Naive thymus-derived CD8-positive, alpha-beta T cell (primary cell): Measurements from ENCODE around the gene RAC3. TPM values are rescaled to one million over a fixed set of nuclear protein-coding genes. Genes with fewer than 3 reads are reported as not detected.

Experiments used
- ATAC-seq, 2 donors: fragments of 150-1000 bp; cut with Tn5 transposase in 1 of 2; sonication (Bioruptor Pico), chemical (Tn5 transposase) in 1 of 2; 1 replicate in 1 of 2; 2 replicates in 1 of 2; pipeline ENCODE4 v1.10.0; 2021; ENCODE audit warnings: mild to moderate bottlenecking in 2 of 2, moderate library complexity in 2 of 2
- POLR2A ChIA-PET: fragments of 350-600 bp; sonication (Branson Sonifier 250); formaldehyde crosslinking; loops from one replicate; lab custom pipeline; 2021; ENCODE audit warnings: antibody characterized with exemption; lab: Charles Lee
- DNase-seq, 10 donors: peaks; one replicate each; pipeline versions ENCODE4 v3.0.0 to v3.0.0-alpha.2; 2020 to 2022
- H3K27ac Mint-ChIP-seq, 10 donors: one replicate each; pipeline ENCODE4 v1.8.0; 2020 to 2022; ENCODE audit warnings: mild to moderate bottlenecking in 10 of 10, mixed read lengths in 10 of 10, moderate library complexity in 4 of 10, inconsistent platforms in 1 of 10
- H3K27me3 Mint-ChIP-seq, 5 donors: one replicate each; pipeline ENCODE4 v1.8.0; 2021 to 2022; ENCODE audit warnings: mixed read lengths in 5 of 5
- H3K36me3 Mint-ChIP-seq, 3 donors: one replicate each; pipeline ENCODE4 v1.8.0; 2020 to 2022; ENCODE audit warnings: mixed read lengths in 3 of 3, mild to moderate bottlenecking in 2 of 3, inconsistent platforms in 1 of 3
- H3K4me1 Mint-ChIP-seq, 4 donors: one replicate each; pipeline ENCODE4 v1.8.0; 2021 to 2022; ENCODE audit warnings: mixed read lengths in 4 of 4
- H3K4me3 Mint-ChIP-seq, 10 donors: one replicate each; pipeline ENCODE4 v1.8.0; 2020 to 2022; ENCODE audit warnings: mild to moderate bottlenecking in 10 of 10, mixed read lengths in 10 of 10, moderate library complexity in 6 of 10, inconsistent platforms in 1 of 10
- H3K9me3 Mint-ChIP-seq, 9 donors: one replicate each; pipeline ENCODE4 v1.8.0; 2020 to 2022; ENCODE audit warnings: mixed read lengths in 9 of 9, mild to moderate bottlenecking in 3 of 9, inconsistent platforms in 1 of 9, moderate library complexity in 1 of 9
- polyA plus RNA-seq, 3 donors: library from polyadenylated mRNA; unstranded; fragments of 300-500 nt; fragmentation: Illumina TruSeq; gene quantifications; one replicate each; pipeline ENCODE4 v1.2.3, GENCODE V29; 2021
- total RNA-seq, 8 experiments: library from RNA in 2 of 8; stranded (reverse) in 2 of 8; gene quantifications; one replicate each; pipeline ENCODE4 v1.2.3 and lab custom pipeline; 2021 to 2026

The RAC3 gene
- total and polyA plus RNA-seq, 5 experiments from 2014 or later, result 1.4 to 1.5 TPM; not detected in 3

DNA sequence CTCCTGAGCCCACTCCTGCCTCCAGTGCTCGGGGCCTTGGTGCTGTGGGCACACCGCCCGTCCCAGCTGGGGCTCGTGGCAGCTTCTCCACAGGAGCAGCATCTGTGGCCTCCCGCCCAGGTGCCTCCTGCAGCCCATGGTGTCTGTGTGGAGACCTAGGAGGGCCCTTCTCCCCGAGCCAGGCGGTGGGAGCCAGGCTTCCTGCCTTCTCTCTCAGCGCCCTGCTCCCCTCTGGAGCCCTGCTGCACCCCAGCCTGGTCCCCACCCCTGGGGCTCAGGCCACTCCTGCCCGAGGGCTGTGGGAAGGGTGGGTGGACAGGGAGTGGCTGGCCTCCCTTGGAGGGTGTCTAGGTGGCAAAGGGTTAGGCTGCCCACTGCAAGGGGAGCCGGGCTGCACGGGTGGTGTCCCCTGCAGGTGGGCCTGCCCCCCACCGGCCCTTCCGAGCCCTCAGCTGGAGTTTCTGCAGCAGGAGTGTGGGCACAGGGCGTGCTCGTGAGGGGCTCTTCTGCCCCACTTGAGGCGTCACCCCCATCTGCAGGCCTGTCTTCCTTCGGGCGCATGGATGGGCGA lies 19.8 kb upstream of the RAC3 start:
- H3K27me3 Mint-ChIP-seq, result no peaks in the 10 kb centered on the region
- no peaks in the 10 kb centered on the region for H3K36me3 Mint-ChIP-seq
- H3K9me3 Mint-ChIP-seq, result no peaks in the 10 kb centered on the region
- ATAC-seq, result no peak
- no peak overlapping the region for H3K27ac Mint-ChIP-seq
- no peak overlapping the region for H3K4me3 Mint-ChIP-seq
- POLR2A ChIA-PET, result no interaction called here
- DNase-seq, result no peak
- H3K4me1 Mint-ChIP-seq, result no peaks in the 10 kb centered on the region

DNA sequence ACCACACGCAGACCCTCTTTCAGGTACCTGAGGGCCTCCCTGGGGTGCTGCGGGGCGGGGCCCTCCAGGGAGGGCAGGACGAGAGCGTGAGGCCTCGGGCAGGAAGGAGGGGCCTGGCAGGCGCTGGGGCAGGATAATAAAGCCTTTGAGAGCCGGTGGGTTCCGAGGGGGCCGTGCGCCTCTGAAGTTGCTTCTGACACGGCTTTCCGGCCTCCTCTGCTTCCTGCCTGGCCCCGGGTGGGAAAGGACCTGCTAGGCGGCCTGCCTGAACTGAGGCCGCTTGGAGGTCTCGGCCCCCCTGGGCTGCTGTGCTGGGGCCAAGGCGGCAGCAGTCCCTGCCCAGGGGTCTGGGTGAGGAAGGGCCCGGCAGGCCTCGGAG lies 19.2 kb upstream of the RAC3 start:
- H3K9me3 Mint-ChIP-seq, result no peaks in the 10 kb centered on the region
- H3K4me1 Mint-ChIP-seq, result no peaks in the 10 kb centered on the region
- H3K27me3 Mint-ChIP-seq, result no peaks in the 10 kb centered on the region
- no peaks in the 10 kb centered on the region for H3K36me3 Mint-ChIP-seq
- no peak overlapping the region for H3K27ac Mint-ChIP-seq
- no peak for DNase-seq
- POLR2A ChIA-PET, result no interaction called here
- no peak overlapping the region for H3K4me3 Mint-ChIP-seq
- no peak for ATAC-seq

DNA sequence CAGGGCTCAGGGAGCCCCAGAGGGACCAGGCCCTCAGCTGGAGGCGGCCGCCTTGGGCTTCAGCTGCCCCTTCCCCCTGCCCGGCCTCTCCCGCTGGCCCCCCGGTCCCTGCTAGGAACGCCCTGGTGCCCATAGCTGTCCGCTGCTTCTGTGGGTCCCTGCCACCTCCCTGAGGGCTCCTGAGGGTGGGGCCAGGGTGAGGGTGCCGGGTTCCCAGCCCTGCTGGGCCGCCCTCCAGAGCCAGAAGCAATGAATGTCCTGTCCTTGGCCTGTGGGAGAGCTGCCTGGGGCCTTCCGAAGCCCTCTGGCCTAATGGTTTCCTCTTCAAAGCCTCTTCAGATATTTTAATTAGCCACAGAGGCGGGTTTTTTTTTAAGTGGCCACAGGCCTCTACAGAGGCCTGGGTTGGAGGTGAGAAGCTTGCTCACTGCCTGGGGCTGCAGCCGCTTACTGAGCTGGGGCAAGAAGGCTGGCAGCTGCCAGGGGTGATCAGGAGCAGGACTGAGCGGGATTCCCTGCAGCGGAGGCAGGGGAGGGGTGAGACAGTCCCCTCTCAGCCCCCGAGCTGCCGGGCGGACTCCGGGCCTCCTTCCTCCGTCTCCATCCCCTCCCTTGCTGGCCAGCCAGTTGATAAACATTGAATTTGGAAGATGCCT lies 18.7 kb upstream of the RAC3 start:
- DNase-seq (no peak), ATAC-seq (no peak)
- no peaks in the 10 kb centered on the region for H3K4me1 Mint-ChIP-seq
- H3K27ac Mint-ChIP-seq, result no peak overlapping the region
- H3K4me3 Mint-ChIP-seq, result no peak overlapping the region
- POLR2A ChIA-PET, result no interaction called here
- H3K36me3 Mint-ChIP-seq, result no peaks in the 10 kb centered on the region
- H3K27me3 Mint-ChIP-seq, result no peaks in the 10 kb centered on the region
- no peaks in the 10 kb centered on the region for H3K9me3 Mint-ChIP-seq

DNA sequence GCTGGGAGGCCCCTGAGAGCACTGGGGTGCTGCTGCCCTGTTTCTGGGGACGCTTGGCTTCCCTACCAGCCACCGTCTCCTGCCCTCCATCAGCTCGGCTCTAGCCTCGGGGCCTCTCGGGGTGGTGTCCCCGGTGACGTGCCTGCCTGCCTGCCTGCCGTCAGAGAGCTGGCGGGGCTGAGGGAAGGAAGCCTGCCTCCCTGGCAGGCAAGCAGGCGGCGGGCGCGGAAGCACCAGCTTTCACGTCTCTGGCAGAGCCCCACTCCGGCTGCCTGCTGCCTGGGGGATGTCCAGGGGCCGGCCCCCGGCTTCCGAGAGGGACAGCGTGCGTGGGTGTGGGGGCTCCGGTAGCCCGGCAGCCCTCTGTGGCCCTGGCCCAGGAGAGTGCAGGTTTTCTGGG lies 18.1 kb upstream of the RAC3 start:
- H3K4me3 Mint-ChIP-seq, result no peak overlapping the region
- H3K4me1 Mint-ChIP-seq, result no peaks in the 10 kb centered on the region
- DNase-seq (no peak), ATAC-seq (no peak)
- no peaks in the 10 kb centered on the region for H3K9me3 Mint-ChIP-seq
- no peak overlapping the region for H3K27ac Mint-ChIP-seq
- POLR2A ChIA-PET, result no interaction called here
- H3K36me3 Mint-ChIP-seq, result no peaks in the 10 kb centered on the region
- no peaks in the 10 kb centered on the region for H3K27me3 Mint-ChIP-seq

DNA sequence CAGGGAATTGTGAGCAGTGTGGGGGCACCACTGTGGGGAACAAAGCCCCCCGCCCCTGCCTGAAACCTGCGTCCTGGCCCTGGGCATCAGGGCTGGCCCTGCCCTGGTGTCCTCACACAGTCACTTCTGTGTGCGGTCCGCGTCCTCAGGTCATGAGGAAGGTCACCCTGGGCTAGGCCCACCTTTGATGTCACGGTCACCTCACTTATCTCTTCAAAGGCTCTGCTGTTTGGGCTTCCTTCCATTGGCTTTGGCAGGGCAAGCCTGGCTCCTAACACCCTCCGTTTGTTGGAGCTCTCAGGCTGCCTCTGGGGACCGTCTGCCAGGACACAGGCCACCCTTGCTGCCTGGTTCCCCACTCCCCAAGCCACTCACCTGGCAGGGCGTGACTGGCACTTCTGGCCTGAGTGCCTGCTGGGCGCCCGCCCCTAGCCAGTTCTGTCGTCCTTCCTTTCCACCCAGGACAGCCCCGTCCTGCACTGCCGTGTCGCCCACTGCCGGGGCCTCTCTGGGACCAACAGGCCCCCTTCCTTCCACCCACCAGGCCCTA lies 17.6 kb upstream of the RAC3 start:
- no peaks in the 10 kb centered on the region for H3K9me3 Mint-ChIP-seq
- H3K4me1 Mint-ChIP-seq, result no peaks in the 10 kb centered on the region
- no peak overlapping the region for H3K27ac Mint-ChIP-seq
- POLR2A ChIA-PET, result no interaction called here
- peaks cover 0 to 4% (median 0%) of the 10 kb centered on the region in 3 donors for H3K36me3 Mint-ChIP-seq
- H3K27me3 Mint-ChIP-seq, result no peaks in the 10 kb centered on the region
- H3K4me3 Mint-ChIP-seq, result no peak overlapping the region
- DNase-seq (no peak), ATAC-seq (no peak)

DNA sequence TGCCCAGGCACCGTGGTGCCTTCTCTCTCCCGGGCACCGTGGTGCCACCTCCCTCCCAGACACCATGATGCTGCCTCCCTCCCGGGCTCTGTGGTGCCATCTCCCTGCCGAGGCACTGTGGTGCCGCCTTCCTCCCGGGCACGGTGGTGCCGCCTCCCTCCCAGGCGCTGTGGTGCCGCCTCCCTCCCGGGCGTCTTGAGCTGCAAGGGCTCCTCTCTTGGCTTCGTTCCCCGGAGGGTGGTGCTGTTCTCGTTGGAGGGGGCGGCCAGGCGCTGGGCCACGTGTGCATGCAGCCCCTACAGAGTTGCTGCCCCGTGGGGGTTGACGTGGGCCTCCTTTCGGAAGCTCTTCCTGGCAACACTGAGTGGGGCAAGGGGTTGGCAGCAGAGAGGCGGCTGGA lies 17.0 kb upstream of the RAC3 start:
- POLR2A ChIA-PET, result no interaction called here
- no peaks in the 10 kb centered on the region for H3K9me3 Mint-ChIP-seq

DNA sequence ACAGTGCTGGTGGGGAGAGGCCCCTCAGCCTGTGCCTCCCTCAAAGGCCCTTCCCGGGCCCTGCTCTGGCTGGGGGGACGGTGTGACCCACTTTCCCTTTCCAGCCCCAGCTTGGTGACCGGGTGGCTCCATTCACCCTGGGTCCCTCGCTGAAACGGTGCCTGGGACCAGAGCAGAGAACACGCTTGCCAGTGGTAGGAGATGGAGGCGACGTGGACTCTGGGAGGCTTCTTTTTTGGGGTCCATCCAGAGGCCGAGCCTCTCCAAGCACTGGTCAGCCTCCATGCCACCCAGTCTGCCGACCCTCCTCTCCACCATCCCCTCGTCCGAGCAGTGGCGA lies 16.5 kb upstream of the RAC3 start:
- DNase-seq (no peak), ATAC-seq (no peak)
- POLR2A ChIA-PET, result no interaction called here
- H3K27me3 Mint-ChIP-seq, result no peaks in the 10 kb centered on the region
- no peak overlapping the region for H3K4me3 Mint-ChIP-seq
- no peak overlapping the region for H3K27ac Mint-ChIP-seq
- peaks cover 0 to 1% (median under 1%) of the 10 kb centered on the region in 4 donors for H3K4me1 Mint-ChIP-seq
- H3K36me3 Mint-ChIP-seq, result peaks cover 0 to 4% (median 0%) of the 10 kb centered on the region in 3 donors
- no peaks in the 10 kb centered on the region for H3K9me3 Mint-ChIP-seq

More for the DNA sequence above, 17.0 kb upstream of the RAC3 start:
- Mint-ChIP-seq H3K27me3 (no peaks in the 10 kb centered on the region), H3K27ac (no peak overlapping the region), H3K4me3 (no peak overlapping the region), H3K36me3 (peaks cover 0 to 4% (median 0%) of the 10 kb centered on the region in 3 donors), H3K4me1 (no peaks in the 10 kb centered on the region)
- DNase-seq (no peak), ATAC-seq (no peak)

DNA sequence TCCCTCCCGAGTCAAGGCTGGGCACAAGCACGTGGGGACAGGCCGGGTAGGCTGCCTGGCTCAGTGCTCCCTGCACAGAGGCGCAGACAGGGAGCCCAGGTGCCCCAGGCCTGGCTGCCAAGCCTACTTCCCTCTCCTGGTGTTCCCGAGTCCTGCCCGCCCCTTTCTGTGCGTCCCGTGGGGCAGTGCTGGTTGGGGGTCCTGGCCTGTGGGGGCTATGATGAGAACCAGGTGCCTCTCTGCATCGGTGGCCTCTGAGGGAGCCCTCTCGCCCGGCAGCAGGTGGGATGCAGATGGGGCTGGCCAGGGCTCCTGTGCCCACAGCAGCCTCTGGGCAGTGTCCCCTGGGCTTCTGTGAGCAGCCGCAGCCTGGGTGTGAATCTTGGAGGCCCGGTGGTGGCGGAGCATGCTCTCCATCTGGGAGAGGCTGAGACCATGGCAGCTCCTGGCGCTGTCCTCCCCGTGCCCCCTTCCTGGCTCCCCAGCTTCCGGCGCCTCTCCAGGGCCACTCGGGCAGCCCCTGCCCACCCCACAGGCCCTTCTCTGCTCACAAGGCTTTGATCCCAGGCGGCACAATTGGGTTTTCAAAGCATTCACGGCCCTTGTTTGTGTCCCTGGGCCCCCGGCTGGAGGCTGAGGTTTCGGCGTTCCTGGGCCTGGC lies 16.0 kb upstream of the RAC3 start:
- peaks cover 0 to 4% (median 0%) of the 10 kb centered on the region in 3 donors for H3K36me3 Mint-ChIP-seq
- no peak overlapping the region for H3K27ac Mint-ChIP-seq
- peaks cover 0 to 6% (median under 1%) of the 10 kb centered on the region in 4 donors for H3K4me1 Mint-ChIP-seq
- DNase-seq, result no peak
- no peak overlapping the region for H3K4me3 Mint-ChIP-seq
- POLR2A ChIA-PET, result no interaction called here
- ATAC-seq, result no peak
- H3K27me3 Mint-ChIP-seq, result no peaks in the 10 kb centered on the region
- no peaks in the 10 kb centered on the region for H3K9me3 Mint-ChIP-seq

DNA sequence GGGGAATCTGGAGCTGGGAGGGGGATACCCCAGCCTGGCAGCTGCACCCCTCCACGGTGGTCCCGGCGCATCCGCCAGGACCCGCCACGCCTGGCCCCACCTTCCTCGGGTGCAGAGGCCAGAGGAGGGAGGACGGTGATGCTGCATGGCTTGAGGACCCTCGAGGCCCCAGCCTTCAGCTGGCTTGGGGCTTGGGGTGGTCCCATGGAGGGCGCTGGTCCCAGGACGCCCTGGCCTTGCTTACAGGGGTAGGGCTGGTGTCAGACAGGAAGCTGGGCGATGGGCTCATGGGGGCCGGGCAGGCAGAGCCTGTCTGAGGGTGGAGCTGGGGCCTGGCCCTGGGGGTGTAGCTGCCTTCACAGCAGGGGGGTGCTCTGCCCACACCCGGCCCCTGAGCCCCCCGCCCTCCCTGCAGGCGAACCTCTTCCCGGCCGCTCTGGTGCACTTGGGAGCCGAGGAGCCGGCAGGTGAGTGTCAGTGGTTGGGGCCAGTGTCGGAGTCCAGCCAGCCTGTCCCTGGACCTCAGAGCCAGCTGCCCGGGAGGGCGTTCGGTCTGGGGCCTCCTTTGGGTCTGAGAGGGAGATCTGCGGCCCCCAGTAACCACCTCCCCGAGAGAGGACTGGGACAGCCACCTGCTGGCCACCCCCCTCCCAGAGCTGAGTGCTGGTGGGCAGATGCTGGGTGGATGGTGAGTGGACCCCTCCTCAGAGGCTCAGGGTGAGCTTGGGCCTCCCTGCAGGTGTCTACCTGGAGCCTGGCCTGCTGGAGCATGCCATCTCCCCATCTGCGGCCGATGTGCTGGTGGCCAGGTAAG lies 15.2 kb upstream of the RAC3 start:
- Mint-ChIP-seq H3K27ac (no peak overlapping the region), H3K9me3 (no peaks in the 10 kb centered on the region), H3K4me1 (peaks cover 0 to 14% (median 7%) of the 10 kb centered on the region in 4 donors), H3K4me3 (no peak overlapping the region), H3K36me3 (peaks cover 0 to 4% (median 0%) of the 10 kb centered on the region in 3 donors), H3K27me3 (no peaks in the 10 kb centered on the region)
- no peak for DNase-seq
- POLR2A ChIA-PET, result no interaction called here
- no peak for ATAC-seq

DNA sequence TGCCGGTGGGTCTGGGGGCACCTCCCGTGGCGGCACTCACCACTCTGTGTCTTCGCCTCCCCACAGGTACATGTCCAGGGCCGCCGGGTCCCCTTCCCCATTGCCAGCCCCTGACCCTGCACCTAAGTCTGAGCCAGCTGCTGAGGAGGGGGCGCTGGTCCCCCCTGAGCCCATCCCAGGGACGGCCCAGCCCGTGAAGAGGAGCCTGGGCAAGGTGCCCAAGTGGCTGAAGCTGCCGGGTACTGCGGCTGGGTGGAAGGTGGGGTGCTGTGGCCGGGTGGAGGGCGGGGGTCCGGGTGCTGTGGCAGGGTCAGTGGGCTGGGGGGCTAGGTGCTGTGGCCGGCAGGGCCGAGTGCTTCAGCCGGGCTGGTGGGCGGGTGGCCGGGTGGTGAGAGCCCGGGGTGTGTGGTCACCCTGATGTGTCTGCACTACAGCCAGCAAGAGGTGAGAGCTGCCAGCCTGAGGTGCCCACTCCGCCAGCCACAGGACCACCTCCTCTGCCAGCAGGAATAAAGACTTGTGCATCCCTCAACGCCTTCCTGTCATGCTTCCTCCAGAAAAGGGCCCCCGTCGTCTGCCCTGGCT lies 14.5 kb upstream of the RAC3 start:
- POLR2A ChIA-PET, result interaction anchor here (2.2 kb wide), 1 partner anchor 56 kb away, joined by 5 read pairs; the partner anchor contains the start of gene NOTUM
- Mint-ChIP-seq H3K27ac (peak overlapping the region in 2 of 10 donors; percentile 22 to 49), H3K9me3 (no peaks in the 10 kb centered on the region), H3K4me1 (peaks cover 4 to 21% (median 14%) of the 10 kb centered on the region in 4 donors), H3K36me3 (peaks cover 0 to 4% (median 0%) of the 10 kb centered on the region in 3 donors), H3K27me3 (no peaks in the 10 kb centered on the region), H3K4me3 (no peak overlapping the region)
- DNase-seq (no peak), ATAC-seq (no peak)

DNA sequence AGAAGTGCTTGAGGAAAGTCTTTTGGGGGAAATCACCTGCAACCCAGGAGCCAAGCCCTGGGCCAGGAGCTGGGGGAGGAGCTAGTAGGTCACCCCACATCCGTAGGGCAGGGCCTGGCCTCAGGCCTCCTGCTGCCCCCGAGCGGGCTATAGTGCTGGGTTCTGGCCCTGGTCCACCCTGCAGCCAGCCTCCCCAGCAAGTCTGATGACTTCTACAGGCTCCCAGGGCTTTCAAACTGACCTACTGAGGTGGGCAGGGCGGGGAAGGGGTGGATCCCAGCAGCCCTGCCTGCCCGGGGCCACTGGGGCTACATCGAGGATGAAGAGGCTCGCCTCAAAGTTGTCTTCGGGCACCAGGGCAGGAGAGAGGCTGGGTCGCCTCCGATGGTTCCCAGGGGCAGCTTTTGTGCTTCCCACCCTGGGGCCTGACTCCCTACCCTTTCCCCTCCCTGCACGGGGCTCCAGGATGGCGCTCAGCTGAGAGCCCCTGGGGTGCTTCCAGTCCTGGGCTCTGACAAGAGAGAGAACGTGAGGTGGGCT lies 13.8 kb upstream of the RAC3 start:
- H3K27ac Mint-ChIP-seq, result no peak overlapping the region
- H3K4me1 Mint-ChIP-seq, result peaks cover 5 to 22% (median 16%) of the 10 kb centered on the region in 4 donors
- DNase-seq (no peak), ATAC-seq (no peak)
- POLR2A ChIA-PET, result interaction anchor here (2.2 kb wide), 1 partner anchor 57 kb away, joined by 5 read pairs; the partner anchor contains the start of gene NOTUM
- no peaks in the 10 kb centered on the region for H3K27me3 Mint-ChIP-seq
- peaks cover 0 to 4% (median 0%) of the 10 kb centered on the region in 3 donors for H3K36me3 Mint-ChIP-seq
- no peak overlapping the region for H3K4me3 Mint-ChIP-seq
- no peaks in the 10 kb centered on the region for H3K9me3 Mint-ChIP-seq
